HCT116 (cell line): ENCODE measurements around the gene TUT4. TPM values are rescaled to one million over a fixed set of nuclear protein-coding genes. Genes with fewer than 3 reads are reported as not detected.

ENCODE experiments used
- ATAC-seq: fragments of 200-7000 bp; cut with Tn5 transposase; 2 replicates; pipeline ENCODE4 v1.9.1; 2020; ENCODE audit warnings: mild to moderate bottlenecking, moderate library complexity
- BruUV-seq: library from RNA; stranded (reverse); fragments of 400-500 nt; replicated peaks from 2 replicates; lab custom pipeline; 2021; lab: Mats Ljungman, UMichigan
- CTCF ChIA-PET: fragments of 300-600 bp; sonication (Branson Sonifier 250); formaldehyde crosslinking; loops from one replicate; lab custom pipeline; 2021; ENCODE audit warnings: antibody characterized with exemption; lab: Charles Lee
- POLR2A ChIA-PET: fragments of 300-600, 350-600 bp; sonication (Branson Sonifier 250); formaldehyde crosslinking; loops from one replicate; lab custom pipeline; 2021; ENCODE audit warnings: antibody characterized with exemption; lab: Charles Lee
- RAD21 ChIA-PET, 2 experiments: fragments of 300-600 bp; sonication (Branson Sonifier 250); formaldehyde crosslinking; loops; one replicate each; lab custom pipeline; 2023; ENCODE audit warnings: low total read pairs in 2 of 2; ENCODE audit not compliant: uncharacterized antibody in 2 of 2, unreplicated experiment in 2 of 2, low non-redundant PET in 1 of 2; lab: Charles Lee
- DNase-seq: peaks from one replicate; pipeline ENCODE4 v3.0.0-alpha.2; 2010; ENCODE audit warnings: low read depth, low spot score
- H2AFZ ChIP-seq: fragments of 200-600 bp; shearing (Covaris generic), sonication (generic); 2 replicates; pipeline ENCODE4 v1.6.1; 2017; ENCODE audit warnings: low read depth, mixed run types, mixed read lengths, antibody characterized with exemption, low read length; ENCODE audit not compliant: poor library complexity, severe bottlenecking
- H3K27ac ChIP-seq: 2 replicates; pipeline ENCODE4 v1.5.1; 2012; ENCODE audit warnings: low read depth, low read length
- H3K27me3 ChIP-seq: fragments of 200-600 bp; sonication (generic); 2 replicates; pipeline ENCODE4 v1.6.1; 2016; ENCODE audit warnings: mixed run types, low read length, mixed read lengths; ENCODE audit not compliant: insufficient read depth
- H3K36me3 ChIP-seq, 2 experiments: fragments of 200-500 bp in 1 of 2; fragments of 200-600 bp in 1 of 2; sonication (Bioruptor generic) in 1 of 2; sonication (generic) in 1 of 2; 2 replicates each; pipeline versions ENCODE4 v1.5.1 to v1.6.1; 2014 to 2016; ENCODE audit warnings: low read length in 2 of 2, inconsistent platforms in 1 of 2, mixed read lengths in 1 of 2, mixed run types in 1 of 2; ENCODE audit not compliant: insufficient read depth in 2 of 2, control insufficient read depth in 1 of 2
- H3K4me1 ChIP-seq, 2 experiments: fragments of 200-600 bp in 1 of 2; sonication (generic) in 1 of 2; 2 replicates each; pipeline versions ENCODE4 v1.5.1 to v1.6.1; 2012 to 2017; ENCODE audit warnings: low read length in 2 of 2, inconsistent platforms in 1 of 2, mild to moderate bottlenecking in 1 of 2, mixed read lengths in 1 of 2, mixed run types in 1 of 2, moderate library complexity in 1 of 2; ENCODE audit not compliant: insufficient read depth in 2 of 2, control insufficient read depth in 1 of 2
- H3K4me2 ChIP-seq: fragments of 200-600 bp; sonication (generic); 2 replicates; pipeline ENCODE4 v1.6.1; 2017; ENCODE audit warnings: mixed run types, low read length, mixed read lengths
- H3K4me3 ChIP-seq, 2 experiments: fragments of 200-600 bp in 1 of 2; sonication (generic) in 1 of 2; replicated peaks in 1 of 2; 2 replicates each; pipeline ENCODE4 v1.5.1; 2011 to 2016; ENCODE audit warnings: low read length in 2 of 2, control low read depth in 1 of 2, low read depth in 1 of 2, mild to moderate bottlenecking in 1 of 2, mixed read lengths in 1 of 2, mixed run types in 1 of 2
- H3K79me2 ChIP-seq: fragments of 200-600 bp; sonication (generic); 2 replicates; pipeline ENCODE4 v1.6.1; 2017; ENCODE audit warnings: mild to moderate bottlenecking, mixed run types, low read length, moderate library complexity, mixed read lengths; ENCODE audit not compliant: insufficient read depth
- H3K9ac ChIP-seq: fragments of 200-600 bp; sonication (generic); 2 replicates; pipeline ENCODE4 v1.6.1; 2016; ENCODE audit warnings: low read length, mixed read lengths
- H3K9me2 ChIP-seq: fragments of 200-600 bp; sonication (generic), shearing (Covaris generic); 2 replicates; pipeline ENCODE4 v1.6.1; 2017; ENCODE audit warnings: mixed run types, mild to moderate bottlenecking, moderate library complexity; ENCODE audit not compliant: insufficient read depth
- H3K9me3 ChIP-seq, 2 experiments: fragments of 200-500 bp in 1 of 2; fragments of 200-600 bp in 1 of 2; sonication (Bioruptor generic) in 1 of 2; sonication (generic) in 1 of 2; 2 replicates each; pipeline ENCODE4 v1.6.1; 2014 to 2017; ENCODE audit warnings: low read length in 2 of 2, mixed read lengths in 2 of 2, inconsistent platforms in 1 of 2, low read depth in 1 of 2, mild to moderate bottlenecking in 1 of 2, mixed run types in 1 of 2, moderate library complexity in 1 of 2; ENCODE audit not compliant: control insufficient read depth in 1 of 2, insufficient read depth in 1 of 2
- H4K20me1 ChIP-seq: fragments of 200-600 bp; sonication (generic), shearing (Covaris generic); 2 replicates; pipeline ENCODE4 v1.6.1; 2017; ENCODE audit warnings: mixed run types, mild to moderate bottlenecking, moderate library complexity; ENCODE audit not compliant: insufficient read depth
- CBX3 ChIP-seq: IDR thresholded peaks from 2 replicates; pipeline ENCODE4 v1.6.1; 2012; ENCODE audit warnings: low read depth
- CEBPB ChIP-seq: IDR thresholded peaks from 2 replicates; pipeline ENCODE4 v1.6.1; 2012; ENCODE audit warnings: low read depth
- CTCF ChIP-seq, 3 experiments: fragments of 200-600 bp in 1 of 3; sonication (generic) in 1 of 3; IDR thresholded peaks in 2 of 3; conservative IDR thresholded peaks in 1 of 3; 2 replicates each; pipeline ENCODE4 v1.5.1; 2012 to 2017; ENCODE audit warnings: low read depth in 2 of 3, low read length in 2 of 3, antibody characterized with exemption in 1 of 3, borderline replicate concordance in 1 of 3, control low read depth in 1 of 3, mild to moderate bottlenecking in 1 of 3, mixed read lengths in 1 of 3, mixed run types in 1 of 3, moderate library complexity in 1 of 3; ENCODE audit not compliant: insufficient read depth in 1 of 3
- EGR1 ChIP-seq: IDR thresholded peaks from 2 replicates; pipeline ENCODE4 v1.6.1; 2012; ENCODE audit warnings: low read depth
- ELF1 ChIP-seq: IDR thresholded peaks from 2 replicates; pipeline ENCODE4 v1.6.1; 2012; ENCODE audit warnings: low read depth, borderline replicate concordance
- EZH2 ChIP-seq: fragments of 200-600 bp; sonication (generic); IDR thresholded peaks from 2 replicates; pipeline ENCODE4 v1.6.1; 2017; ENCODE audit warnings: antibody characterized with exemption, mixed run types
- EZH2phosphoT487 ChIP-seq: fragments of 200-600 bp; IDR thresholded peaks from 2 replicates; pipeline ENCODE4 v1.6.1; 2018; ENCODE audit warnings: antibody characterized with exemption, borderline replicate concordance
- FOSL1 ChIP-seq: IDR thresholded peaks from 2 replicates; pipeline ENCODE4 v1.6.1; 2012; ENCODE audit warnings: low read depth
- JUND ChIP-seq: IDR thresholded peaks from 2 replicates; pipeline ENCODE4 v1.6.1; 2012
- MAX ChIP-seq: IDR thresholded peaks from 2 replicates; pipeline ENCODE4 v1.6.1; 2012
- POLR2A ChIP-seq: IDR thresholded peaks from 2 replicates; pipeline ENCODE4 v1.7.0; 2011; ENCODE audit warnings: borderline replicate concordance; ENCODE audit not compliant: insufficient read depth, insufficient read length; ENCODE audit errors: extremely low read depth
- RAD21 ChIP-seq: IDR thresholded peaks from 2 replicates; pipeline ENCODE4 v1.6.1; 2012; ENCODE audit warnings: low read depth, mild to moderate bottlenecking
- REST ChIP-seq: IDR thresholded peaks from 2 replicates; pipeline ENCODE4 v1.6.1; 2012; ENCODE audit warnings: low read depth
- SIN3A ChIP-seq: IDR thresholded peaks from 2 replicates; pipeline ENCODE4 v1.6.1; 2012; ENCODE audit warnings: low read depth
- SP1 ChIP-seq: IDR thresholded peaks from 2 replicates; pipeline ENCODE4 v1.6.1; 2012; ENCODE audit warnings: low read depth
- SRF ChIP-seq: IDR thresholded peaks from 2 replicates; pipeline ENCODE4 v1.6.1; 2012; ENCODE audit warnings: low read depth
- TCF7L2 ChIP-seq: IDR thresholded peaks from 2 replicates; pipeline ENCODE4 v1.7.0; 2011; ENCODE audit warnings: borderline replicate concordance, inconsistent platforms; ENCODE audit not compliant: insufficient read depth, insufficient read length; ENCODE audit errors: extremely low read depth
- ZBTB33 ChIP-seq: IDR thresholded peaks from 2 replicates; pipeline ENCODE4 v1.6.1; 2011; ENCODE audit warnings: mild to moderate bottlenecking, low read length, moderate library complexity; ENCODE audit not compliant: insufficient replicate concordance; ENCODE audit errors: extremely low read depth
- ZFX ChIP-seq: fragments of 450-650 bp; IDR thresholded peaks from 2 replicates; pipeline ENCODE4 v1.6.1; 2017
- ZNF274 ChIP-seq: fragments of 200-500 bp; sonication (Bioruptor generic); IDR thresholded peaks from 2 replicates; pipeline ENCODE4 v1.6.1; 2014; ENCODE audit warnings: mild to moderate bottlenecking, low read depth, low read length, inconsistent platforms
- intact Hi-C: fragments of 100-400 bp; cut with micrococcal nuclease; formaldehyde crosslinking; loops from 2 replicates; pipeline ENCODE4 v1.10.0; 2022
- total RNA-seq: library from RNA; stranded (reverse); gene quantifications from one replicate; pipeline ENCODE4 v1.2.1, GENCODE V29; 2021; ENCODE audit not compliant: unreplicated experiment

The TUT4 gene
- total RNA-seq, 1 experiment from 2014 or later: 50.0 TPM

- Histone ChIP-seq H3K9me2 (no peaks in the 10 kb centered on the region), H3K4me3 (peak overlapping the region; percentile 77 to 86), H3K27me3 (no peaks in the 10 kb centered on the region), H3K36me3 (no peaks in the 10 kb centered on the region), H4K20me1 (peaks cover 1% of the 10 kb centered on the region; the same call in 1 of the 2 replicates), H3K9ac (peak overlapping the region; percentile 77), H3K27ac (no peak overlapping the region), H3K79me2 (peaks cover 36% of the 10 kb centered on the region), H2AFZ (no peak overlapping the region), H3K4me1 (peaks cover 8 to 25% of the 10 kb centered on the region in 2 experiments; a peak in 2 of 4 replicates), H3K9me3 (no peaks in the 10 kb centered on the region), H3K4me2 (peak overlapping the region; percentile 79)
- DNase-seq (no peak), ATAC-seq (no peak)
- BruUV-seq: TSS peak; percentile 84
- intact Hi-C loops: no loop called here
- ChIA-PET CTCF (no interaction called here), RAD21 (no interaction called here), POLR2A (interaction anchor here (1.2 kb wide), 1 partner anchor 20 kb away, joined by 4 read pairs; no protein-coding TSS in a partner anchor)
- TF ChIP-seq REST: no peak
- TF ChIP-seq CTCF (IDR thresholded peaks at IDR 0.05 in 2 of 3, conservative IDR thresholded peaks at IDR 0.05 in 1 of 3; ENCODE audit: borderline replicate concordance in 1 of 3, insufficient read depth in 1 of 3, low read depth in 2 of 3, low read length in 2 of 3): no peak
- TF ChIP-seq ZFX: no peak
- TF ChIP-seq JUND: no peak
- TF ChIP-seq ZBTB33: no peak
- TF ChIP-seq EGR1: no peak
- TF ChIP-seq RAD21: no peak
- TF ChIP-seq MAX: no peak
- TF ChIP-seq EZH2: no peak
- no peak for TF ChIP-seq EZH2phosphoT487
- no peak for TF ChIP-seq SRF
- TF ChIP-seq CBX3: no peak
- no peak for TF ChIP-seq SP1
- TF ChIP-seq FOSL1: no peak
- no peak for TF ChIP-seq ELF1
- no peak for TF ChIP-seq CEBPB
- no peak for TF ChIP-seq SIN3A
- TF ChIP-seq ZNF274: no peak
- TF ChIP-seq POLR2A: no peak
- TF ChIP-seq TCF7L2: no peak
These were observed 1.4 kb upstream of the TUT4 start for GRCh38 chr1:52554267-52554640.
